ENCODE results near the gene WNT7A. TPM values are rescaled to one million over a fixed set of nuclear protein-coding genes. Genes with fewer than 3 reads are reported as not detected.

Gene WNT7A
- total RNA-seq, 1 experiment from 2014 or later: not detected

GRCh38 chr3:13863965-13864595, 15.8 kb downstream of the WNT7A start:
- Histone ChIP-seq H3K9me3 (ENCODE audit: control insufficient read depth, low read depth, low read length) (no peaks in the 10 kb centered on the region), H3K79me2 (ENCODE audit: insufficient read depth, low read length) (no peaks in the 10 kb centered on the region), H2BK20ac (ENCODE audit: low read depth, low read length, poor library complexity, severe bottlenecking) (no peak overlapping the region), H3K23ac (ENCODE audit: insufficient read length, low read depth, low read length) (no peak overlapping the region), H3K18ac (ENCODE audit: insufficient read length, low read depth, low read length) (no peak overlapping the region), H2AK5ac (ENCODE audit: insufficient read length, low read length) (no peak overlapping the region), H2BK12ac (ENCODE audit: insufficient read length, low read depth, low read length) (no peak overlapping the region), H2BK120ac (ENCODE audit: low read depth, low read length, poor library complexity, severe bottlenecking) (no peak overlapping the region), H4K5ac (ENCODE audit: insufficient read length, low read depth, low read length) (no peak overlapping the region), H3K27ac (ENCODE audit: insufficient read length, low read depth, low read length) (no peak overlapping the region), H3K9ac (ENCODE audit: extremely low read depth, insufficient read length, low read length) (no peak overlapping the region), H3K79me1 (ENCODE audit: insufficient read depth, low read depth, low read length, poor library complexity, severe bottlenecking) (no peaks in the 10 kb centered on the region), H3K4me2 (ENCODE audit: insufficient read depth, insufficient read length, low read length) (no peak overlapping the region), H4K8ac (replicated peaks; ENCODE audit: insufficient read length, low read depth, low read length) (no peak overlapping the region), H2BK5ac (ENCODE audit: insufficient read length, low read length) (no peak overlapping the region), H3K27me3 (ENCODE audit: insufficient read depth, low read length) (no peaks in the 10 kb centered on the region; the same call in 1 of the 2 replicates), H2BK15ac (ENCODE audit: low read depth, low read length) (no peak overlapping the region), H4K20me1 (ENCODE audit: control insufficient read depth, insufficient read depth, insufficient read length) (no peaks in the 10 kb centered on the region), H3K4ac (ENCODE audit: low read depth, low read length) (no peak overlapping the region), H3K56ac (ENCODE audit: insufficient read length, low read depth, low read length) (no peak overlapping the region), H3K14ac (ENCODE audit: insufficient read depth, low read length) (no peak overlapping the region), H3T11ph (ENCODE audit: low read length) (no peak overlapping the region), H2AFZ (ENCODE audit: low read length) (no peak overlapping the region), H3K4me1 (ENCODE audit: insufficient read depth, low read length) (no peaks in the 10 kb centered on the region; the same call in 1 of the 2 replicates), H4K91ac (ENCODE audit: insufficient read length, low read depth, low read length) (no peak overlapping the region), H3K23me2 (ENCODE audit: insufficient read length, low read depth, low read length, poor library complexity, severe bottlenecking) (no peaks in the 10 kb centered on the region)
- H3K36me3 Mint-ChIP-seq (ENCODE audit: insufficient read depth in 1 of 3, low read depth in 3 of 3): no peaks in the 10 kb centered on the region; a peak in 1 of 7 replicates
- no peak overlapping the region for H3K4me3 Mint-ChIP-seq
- H3K27ac Mint-ChIP-seq: no peak overlapping the region; a peak in 1 of 7 replicates
- peaks cover 23 to 26% of the 10 kb centered on the region in 2 experiments for H3K4me1 Mint-ChIP-seq
- no CpG with 5 or more reads among the region's 10 CpGs for WGBS (ENCODE audit: extremely low coverage, insufficient read length, low lambda C conversion rate)
- no peak for DNase-seq
- no peaks in the 10 kb centered on the region for H3K9me3 Mint-ChIP-seq
- peaks cover 59% of the 10 kb centered on the region for H3K27me3 Mint-ChIP-seq (ENCODE audit: low read depth)
- no peak for TF ChIP-seq CTCF (conservative IDR thresholded peaks at IDR 0.05)

All from H9 (cell line).